HFF-Myc (cell line): ENCODE data around the gene CMC4.

Source experiments
- DNase-seq: peaks from one replicate; pipeline ENCODE4 v3.0.0-alpha.2; 2011; ENCODE audit warnings: low read depth; ENCODE audit errors: extremely low read depth
- H3K4me3 ChIP-seq: replicated peaks from 2 replicates; pipeline ENCODE4 v1.5.1; 2011; ENCODE audit warnings: low read depth, mild to moderate bottlenecking, control low read depth, low read length
- TF ChIP-seq, protein P1 (sequence below): IDR thresholded peaks from 2 replicates; pipeline ENCODE4 v1.5.1; 2012; ENCODE audit warnings: mild to moderate bottlenecking, low read depth, low read length, control low read depth; ENCODE audit errors: missing control alignments

The CMC4 gene

DNA sequence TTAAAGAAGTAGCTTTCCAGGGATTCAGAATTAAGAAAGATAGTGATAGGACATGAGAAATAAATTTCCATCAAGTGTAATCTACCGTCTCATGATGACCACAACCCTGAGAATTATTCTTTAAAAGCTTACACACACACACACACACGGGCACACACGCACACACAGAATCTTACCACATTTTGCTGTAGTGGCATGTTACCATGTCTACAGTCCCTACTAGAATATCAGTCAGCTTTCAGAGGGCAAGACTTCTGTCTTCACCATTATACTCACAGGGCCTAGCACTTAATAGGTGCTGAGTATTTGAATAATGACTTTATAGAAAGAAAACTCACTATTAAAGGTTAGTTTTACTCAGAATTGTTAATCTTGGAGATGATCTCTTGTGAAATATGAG lies 15.4 kb downstream of the CMC4 start:
- DNase-seq: no peak
- H3K4me3 ChIP-seq: no peak overlapping the region
- TF ChIP-seq, protein P1, sequence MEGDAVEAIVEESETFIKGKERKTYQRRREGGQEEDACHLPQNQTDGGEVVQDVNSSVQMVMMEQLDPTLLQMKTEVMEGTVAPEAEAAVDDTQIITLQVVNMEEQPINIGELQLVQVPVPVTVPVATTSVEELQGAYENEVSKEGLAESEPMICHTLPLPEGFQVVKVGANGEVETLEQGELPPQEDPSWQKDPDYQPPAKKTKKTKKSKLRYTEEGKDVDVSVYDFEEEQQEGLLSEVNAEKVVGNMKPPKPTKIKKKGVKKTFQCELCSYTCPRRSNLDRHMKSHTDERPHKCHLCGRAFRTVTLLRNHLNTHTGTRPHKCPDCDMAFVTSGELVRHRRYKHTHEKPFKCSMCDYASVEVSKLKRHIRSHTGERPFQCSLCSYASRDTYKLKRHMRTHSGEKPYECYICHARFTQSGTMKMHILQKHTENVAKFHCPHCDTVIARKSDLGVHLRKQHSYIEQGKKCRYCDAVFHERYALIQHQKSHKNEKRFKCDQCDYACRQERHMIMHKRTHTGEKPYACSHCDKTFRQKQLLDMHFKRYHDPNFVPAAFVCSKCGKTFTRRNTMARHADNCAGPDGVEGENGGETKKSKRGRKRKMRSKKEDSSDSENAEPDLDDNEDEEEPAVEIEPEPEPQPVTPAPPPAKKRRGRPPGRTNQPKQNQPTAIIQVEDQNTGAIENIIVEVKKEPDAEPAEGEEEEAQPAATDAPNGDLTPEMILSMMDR: no peak

DNA sequence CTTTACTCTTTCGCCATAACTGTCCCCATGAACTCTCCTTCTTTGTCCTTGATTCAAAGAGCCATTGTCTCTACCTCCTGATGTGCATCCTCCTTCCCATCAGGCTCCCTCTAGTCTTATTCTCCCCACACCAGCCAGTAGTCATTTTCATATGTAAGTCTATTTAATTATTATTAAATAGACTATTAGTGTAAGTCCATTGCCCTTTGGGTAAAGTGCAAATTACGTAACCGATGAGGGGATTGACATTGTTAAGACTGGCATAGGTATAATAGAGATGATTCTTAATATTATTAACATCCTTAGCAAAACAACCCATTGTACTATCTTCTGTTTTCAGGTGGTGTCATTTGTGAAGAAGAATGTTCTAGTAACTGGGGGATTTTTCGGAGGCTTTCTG lies 16.7 kb downstream of the CMC4 start:
- no peak for DNase-seq
- TF ChIP-seq, protein P1: no peak

DNA sequence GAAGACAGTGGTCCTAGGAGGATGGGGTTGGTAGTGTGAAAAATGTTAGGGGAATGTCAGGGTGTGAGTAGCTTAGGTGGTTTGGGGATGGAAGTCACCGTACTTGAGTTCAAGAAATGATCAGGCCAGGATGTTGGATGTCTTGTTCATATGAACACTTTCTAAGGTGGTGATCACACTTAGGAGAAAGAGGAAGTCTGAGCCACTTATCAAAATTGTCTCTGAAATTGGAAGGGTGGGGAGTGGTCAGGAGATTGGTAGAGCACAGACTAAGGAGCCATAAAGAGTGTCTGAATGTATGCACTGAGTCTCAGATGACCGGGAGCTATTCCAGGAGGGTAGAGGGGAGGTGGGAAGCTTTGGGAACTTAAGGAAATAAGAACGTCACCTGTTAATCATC lies 17.3 kb downstream of the CMC4 start:
- TF ChIP-seq, protein P1: no peak
- no peak overlapping the region for H3K4me3 ChIP-seq

More for the DNA sequence above, 16.7 kb downstream of the CMC4 start:
- no peak overlapping the region for H3K4me3 ChIP-seq

DNA sequence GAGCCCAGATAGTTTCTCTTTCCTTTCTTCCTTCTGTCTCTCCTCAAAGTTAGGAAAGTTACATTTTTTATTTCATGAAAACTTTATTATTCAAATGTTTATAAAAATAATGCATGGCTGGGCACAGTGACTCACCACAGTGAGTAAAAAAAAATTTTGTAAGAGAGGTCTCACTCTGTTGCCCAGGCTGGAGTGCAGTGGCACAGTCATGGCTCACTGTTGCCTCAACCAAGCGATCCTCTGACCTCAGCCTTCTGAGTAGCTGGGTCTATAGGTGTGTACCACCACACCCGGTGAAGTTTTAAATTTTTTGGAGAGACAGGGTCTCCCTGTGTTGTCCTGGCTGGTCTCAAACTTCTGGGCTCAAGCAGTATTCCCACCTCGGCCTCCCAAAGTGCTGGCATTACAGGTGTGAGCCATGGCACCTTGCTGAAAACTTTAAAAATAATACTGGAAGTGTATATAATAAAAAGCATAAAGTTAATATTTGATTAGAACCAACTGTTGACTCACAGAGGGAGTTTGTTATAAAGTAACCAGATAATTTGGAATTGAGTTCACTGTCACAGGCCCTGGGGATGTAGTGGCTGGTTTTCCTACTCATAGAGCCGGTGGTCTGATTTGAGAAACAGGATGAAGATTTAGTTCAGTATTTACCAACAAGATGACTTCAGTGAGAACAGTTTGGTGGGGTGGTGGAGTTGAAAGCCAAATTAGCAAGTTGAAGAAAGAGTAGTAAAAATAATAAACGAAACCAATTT lies 18.0 kb downstream of the CMC4 start:
- H3K4me3 ChIP-seq: no peak overlapping the region
- no peak for DNase-seq
- TF ChIP-seq, protein P1: no peak

More for the DNA sequence above, 17.3 kb downstream of the CMC4 start:
- DNase-seq: no peak

DNA sequence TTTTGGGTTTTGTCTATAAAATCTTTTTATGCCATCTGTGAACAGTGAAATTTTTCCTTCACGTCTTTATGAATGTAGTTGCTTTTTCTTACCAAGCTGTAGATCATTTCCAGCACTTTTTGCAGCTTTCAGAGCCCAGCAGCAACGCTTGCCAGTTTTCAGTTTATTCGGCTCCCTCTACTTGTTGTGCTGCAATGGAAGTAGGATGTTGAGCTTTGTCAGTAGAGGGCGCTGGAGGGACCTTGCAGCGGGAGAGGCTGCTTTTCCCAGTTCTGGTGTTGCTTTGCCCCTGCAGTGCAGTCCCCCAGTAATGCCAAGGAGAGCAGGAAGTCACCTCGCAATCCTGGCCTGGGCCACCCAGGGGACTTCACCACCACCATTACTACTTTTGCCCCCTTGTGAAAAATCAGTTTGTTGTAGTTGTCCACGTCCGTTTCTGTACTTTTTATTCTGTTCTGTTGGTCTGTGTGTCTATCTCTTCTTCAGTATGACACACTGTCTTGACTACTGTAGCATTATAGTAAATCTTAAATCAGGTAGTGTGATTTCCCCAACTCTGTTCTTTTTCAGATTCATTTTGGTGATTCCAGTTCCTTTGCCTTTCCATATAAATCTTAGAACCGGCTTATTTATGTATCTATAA lies 21.8 kb downstream of the CMC4 start:
- TF ChIP-seq, protein P1: peak; percentile 62
- no peak for DNase-seq
- no peak overlapping the region for H3K4me3 ChIP-seq

DNA sequence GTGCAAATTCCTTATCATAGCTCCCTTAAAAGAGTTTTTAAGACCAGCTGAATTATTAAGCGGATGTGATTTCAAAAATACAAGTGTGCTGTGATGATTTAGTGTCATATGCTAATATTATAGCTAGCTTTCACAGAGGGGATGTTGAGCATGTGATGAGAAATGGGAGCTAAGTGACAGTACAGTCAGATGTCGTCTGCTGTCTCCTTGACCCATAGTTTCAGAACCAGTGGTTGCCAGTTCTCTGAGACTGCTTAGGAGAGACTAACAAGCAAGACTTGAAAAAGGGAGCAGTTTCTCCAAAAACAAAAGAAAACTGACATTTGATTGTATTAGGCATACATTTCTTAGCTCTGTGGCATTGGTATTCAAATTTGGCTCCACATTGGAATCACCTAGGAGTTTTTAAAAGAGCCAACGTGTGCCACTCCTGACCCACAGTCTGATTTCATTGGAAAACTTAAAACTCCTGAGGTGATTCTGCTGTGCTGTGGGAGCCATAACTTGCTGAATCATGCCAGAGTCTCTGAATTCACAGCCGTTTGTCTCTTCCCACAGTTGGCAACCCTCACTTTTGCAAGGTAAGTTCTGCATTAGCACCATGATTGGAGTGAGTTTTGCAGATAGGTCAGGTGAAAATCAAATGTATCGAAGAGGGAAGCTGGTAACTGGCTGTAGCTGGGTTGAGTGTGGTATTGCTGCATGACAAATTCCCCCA lies 24.0 kb downstream of the CMC4 start:
- H3K4me3 ChIP-seq: no peak overlapping the region
- no peak for DNase-seq
- TF ChIP-seq, protein P1: no peak
